ENCODE data around the gene EIF2B5. TPM values are rescaled to one million over a fixed set of nuclear protein-coding genes. Genes with fewer than 3 reads are reported as not detected.

The EIF2B5 gene
- polyA plus RNA-seq, 3 donors from 2014 or later = 34.6 to 51.5 (median 50.2) TPM

GRCh38 chr3:184181596-184181995 is 46.4 kb downstream of the EIF2B5 start:
- peaks cover 5 to 9% (median 6%) of the 10 kb centered on the region in 3 donors for H3K27me3 Mint-ChIP-seq (ENCODE audit: low read depth in 3 of 3)
- DNase-seq = no peak
- H3K9me3 Mint-ChIP-seq = no peaks in the 10 kb centered on the region
- H3K4me1 Mint-ChIP-seq = peaks cover 31 to 43% of the 10 kb centered on the region in 2 donors
- peaks cover 7 to 44% (median 17%) of the 10 kb centered on the region in 3 donors for H3K36me3 Mint-ChIP-seq
- H3K27ac Mint-ChIP-seq = no peak overlapping the region
- H3K4me3 Mint-ChIP-seq = no peak overlapping the region

- Mint-ChIP-seq H3K27ac (peak overlapping the region in 1 of 6 donors; percentile 40), H3K4me3 (no peak overlapping the region), H3K4me1 (peaks cover 33 to 41% of the 10 kb centered on the region in 2 donors), H3K36me3 (peaks cover 7 to 42% (median 17%) of the 10 kb centered on the region in 3 donors), H3K9me3 (no peaks in the 10 kb centered on the region), H3K27me3 (ENCODE audit: low read depth in 3 of 3) (peaks cover 5 to 10% (median 8%) of the 10 kb centered on the region in 3 donors)
- DNase-seq = no peak
Measured at GRCh38 chr3:184183679-184184078, 48.5 kb downstream of the EIF2B5 start.

- Mint-ChIP-seq H3K4me3 (peak overlapping the region; percentile 96 to 99 (median 97)), H3K36me3 (peaks cover 7 to 42% (median 17%) of the 10 kb centered on the region in 3 donors), H3K27me3 (ENCODE audit: low read depth in 3 of 3) (peaks cover 5 to 10% (median 8%) of the 10 kb centered on the region in 3 donors), H3K4me1 (peaks cover 34 to 41% of the 10 kb centered on the region in 2 donors), H3K27ac (peak overlapping the region; percentile 67 to 99 (median 92)), H3K9me3 (no peaks in the 10 kb centered on the region)
- no peak for DNase-seq
Measured at GRCh38 chr3:184184546-184185230, 49.5 kb downstream of the EIF2B5 start.

- Mint-ChIP-seq H3K9me3 (no peaks in the 10 kb centered on the region), H3K4me3 (peak overlapping the region; percentile 96 to 99 (median 97)), H3K27me3 (ENCODE audit: low read depth in 3 of 3) (peaks cover 5 to 10% (median 8%) of the 10 kb centered on the region in 3 donors), H3K36me3 (peaks cover 10 to 42% (median 21%) of the 10 kb centered on the region in 3 donors), H3K27ac (peak overlapping the region; percentile 89 to 99 (median 96)), H3K4me1 (peaks cover 37 to 48% of the 10 kb centered on the region in 2 donors)
- peak; percentile 99 to 100 (median 100) for DNase-seq
Measured at GRCh38 chr3:184185461-184186183, 50.5 kb downstream of the EIF2B5 start.

- peak within 1 kb of the TSS; percentile 89 to 99 (median 96) for H3K27ac Mint-ChIP-seq
- peak within 1 kb of the TSS; percentile 96 to 99 (median 97) for H3K4me3 Mint-ChIP-seq
- no peaks in the 10 kb centered on the region for H3K9me3 Mint-ChIP-seq
- peaks cover 37 to 48% of the 10 kb centered on the region in 2 donors for H3K4me1 Mint-ChIP-seq
- H3K36me3 Mint-ChIP-seq = peaks cover 10 to 42% (median 16%) of the 10 kb centered on the region in 3 donors
- H3K27me3 Mint-ChIP-seq (ENCODE audit: low read depth in 3 of 3) = peaks cover 5 to 10% (median 8%) of the 10 kb centered on the region in 3 donors
- DNase-seq = no peak
Measured at GRCh38 chr3:184186184-184186901, 51.2 kb downstream of the EIF2B5 start, which contains the start of gene ABCF3. ABCF3 (plus strand) TSS chr3:184186199; CDS start chr3:184186208, 9 bp downstream.

GRCh38 chr3:184186902-184187207 is 51.7 kb downstream of the EIF2B5 start:
- Mint-ChIP-seq H3K27ac (peak overlapping the region; percentile 47 to 99 (median 93)), H3K4me1 (peaks cover 37 to 48% of the 10 kb centered on the region in 2 donors), H3K36me3 (peaks cover 10 to 39% (median 13%) of the 10 kb centered on the region in 3 donors), H3K9me3 (no peaks in the 10 kb centered on the region), H3K27me3 (ENCODE audit: low read depth in 3 of 3) (peaks cover 5 to 10% (median 8%) of the 10 kb centered on the region in 3 donors), H3K4me3 (peak overlapping the region; percentile 96 to 99 (median 97))
- DNase-seq = no peak

GRCh38 chr3:184188080-184188479 is 52.9 kb downstream of the EIF2B5 start:
- Mint-ChIP-seq H3K4me3 (peak overlapping the region in 3 of 5 donors; percentile 21 to 42 (median 29)), H3K27ac (peak overlapping the region in 1 of 6 donors; percentile 89), H3K9me3 (no peaks in the 10 kb centered on the region), H3K36me3 (peaks cover 10 to 40% (median 15%) of the 10 kb centered on the region in 3 donors), H3K27me3 (ENCODE audit: low read depth in 3 of 3) (peaks cover 5 to 10% (median 8%) of the 10 kb centered on the region in 3 donors), H3K4me1 (peaks cover 37 to 48% of the 10 kb centered on the region in 2 donors)
- no peak for DNase-seq

GRCh38 chr3:184189421-184189820 is 54.3 kb downstream of the EIF2B5 start:
- Mint-ChIP-seq H3K9me3 (no peaks in the 10 kb centered on the region), H3K4me1 (peaks cover 37 to 48% of the 10 kb centered on the region in 2 donors), H3K36me3 (peaks cover 12 to 42% (median 17%) of the 10 kb centered on the region in 3 donors), H3K27ac (peak overlapping the region in 1 of 6 donors; percentile 17), H3K4me3 (no peak overlapping the region), H3K27me3 (ENCODE audit: low read depth in 3 of 3) (peaks cover 5 to 10% (median 8%) of the 10 kb centered on the region in 3 donors)
- no peak for DNase-seq

- peaks cover 0 to 2% (median 2%) of the 10 kb centered on the region in 3 donors for H3K27me3 Mint-ChIP-seq (ENCODE audit: low read depth in 3 of 3)
- peaks cover 9 to 18% of the 10 kb centered on the region in 2 donors for H3K4me1 Mint-ChIP-seq
- no peak overlapping the region for H3K4me3 Mint-ChIP-seq
- H3K36me3 Mint-ChIP-seq = peaks cover 12 to 48% (median 22%) of the 10 kb centered on the region in 3 donors
- H3K27ac Mint-ChIP-seq = no peak overlapping the region
- no peak for DNase-seq
- no peaks in the 10 kb centered on the region for H3K9me3 Mint-ChIP-seq
Measured at GRCh38 chr3:184192889-184193288, 57.7 kb downstream of the EIF2B5 start.

GRCh38 chr3:184193991-184194539 is 58.9 kb downstream of the EIF2B5 start:
- Mint-ChIP-seq H3K27me3 (ENCODE audit: low read depth in 3 of 3) (peaks cover 0 to 2% (median 2%) of the 10 kb centered on the region in 3 donors), H3K36me3 (peaks cover 12 to 43% (median 22%) of the 10 kb centered on the region in 3 donors), H3K4me3 (no peak overlapping the region), H3K9me3 (no peaks in the 10 kb centered on the region), H3K27ac (peak overlapping the region in 1 of 6 donors; percentile 8), H3K4me1 (peaks cover 3 to 9% of the 10 kb centered on the region in 2 donors)
- DNase-seq = no peak
